ENCODE results near the gene CCDC60.

The CCDC60 gene

GRCh38 chr12:119334430-119335170 is at the start of gene CCDC60:
TSS of gene CCDC60 (plus strand) at chr12:119334729. CDS start at chr12:119335177, 448 bp downstream.
- H3K9me3 ChIP-seq (ENCODE audit: insufficient read depth, low read length): no peaks in the 10 kb centered on the region
- no peak within 1 kb of the TSS for H3K9ac ChIP-seq (ENCODE audit: low read length)
- H3K27ac ChIP-seq (ENCODE audit: low read length): no peak within 1 kb of the TSS
- no peaks in the 10 kb centered on the region for H4K20me1 ChIP-seq (ENCODE audit: insufficient read depth, low read length)
- no peaks in the 10 kb centered on the region for H3K79me2 ChIP-seq (ENCODE audit: low read length)
- H3K36me3 ChIP-seq (replicated peaks; ENCODE audit: low read depth, low read length): no peaks in the 10 kb centered on the region
- H3K4me3 ChIP-seq (ENCODE audit: low read length): no peak within 1 kb of the TSS
- no peaks in the 10 kb centered on the region for H3K4me1 ChIP-seq (ENCODE audit: low read length)
- H3K27me3 ChIP-seq (ENCODE audit: low read depth, low read length): no peaks in the 10 kb centered on the region
- TF ChIP-seq EZH2phosphoT487 (IDR thresholded peaks at IDR 0.05; ENCODE audit: low read depth) (no peak), CTCF (IDR thresholded peaks at IDR 0.05; ENCODE audit: low read depth, low read length) (no peak)
- H3K4me2 ChIP-seq (ENCODE audit: low read length): no peak within 1 kb of the TSS
- no peak within 1 kb of the TSS for H2AFZ ChIP-seq (ENCODE audit: low read depth, low read length)

GRCh38 chr12:119288576-119288975 is 46.0 kb upstream of the CCDC60 start:
- no peak overlapping the region for H3K4me2 ChIP-seq (ENCODE audit: low read length)
- H3K36me3 ChIP-seq (replicated peaks; ENCODE audit: low read depth, low read length): no peaks in the 10 kb centered on the region
- no peaks in the 10 kb centered on the region for H3K9me3 ChIP-seq (ENCODE audit: insufficient read depth, low read length)
- no peaks in the 10 kb centered on the region for H4K20me1 ChIP-seq (ENCODE audit: insufficient read depth, low read length)
- H2AFZ ChIP-seq (ENCODE audit: low read depth, low read length): no peak overlapping the region
- H3K4me3 ChIP-seq (ENCODE audit: low read length): no peak overlapping the region
- H3K4me1 ChIP-seq (ENCODE audit: low read length): no peaks in the 10 kb centered on the region
- no peak overlapping the region for H3K9ac ChIP-seq (ENCODE audit: low read length)
- no peaks in the 10 kb centered on the region for H3K79me2 ChIP-seq (ENCODE audit: low read length)
- H3K27me3 ChIP-seq (ENCODE audit: low read depth, low read length): no peaks in the 10 kb centered on the region
- TF ChIP-seq CTCF (IDR thresholded peaks at IDR 0.05; ENCODE audit: low read depth, low read length) (no peak), EZH2phosphoT487 (IDR thresholded peaks at IDR 0.05; ENCODE audit: low read depth) (no peak)
- H3K27ac ChIP-seq (ENCODE audit: low read length): no peak overlapping the region

- Histone ChIP-seq H3K79me2 (ENCODE audit: low read length) (no peaks in the 10 kb centered on the region), H3K27me3 (ENCODE audit: low read depth, low read length) (no peaks in the 10 kb centered on the region), H3K9ac (ENCODE audit: low read length) (no peak overlapping the region), H3K4me2 (ENCODE audit: low read length) (no peak overlapping the region), H3K9me3 (ENCODE audit: insufficient read depth, low read length) (no peaks in the 10 kb centered on the region), H3K4me3 (ENCODE audit: low read length) (no peak overlapping the region), H3K4me1 (ENCODE audit: low read length) (no peaks in the 10 kb centered on the region), H3K27ac (ENCODE audit: low read length) (no peak overlapping the region), H2AFZ (ENCODE audit: low read depth, low read length) (no peak overlapping the region), H3K36me3 (replicated peaks; ENCODE audit: low read depth, low read length) (no peaks in the 10 kb centered on the region), H4K20me1 (ENCODE audit: insufficient read depth, low read length) (no peaks in the 10 kb centered on the region)
- TF ChIP-seq EZH2phosphoT487 (IDR thresholded peaks at IDR 0.05; ENCODE audit: low read depth) (no peak), CTCF (IDR thresholded peaks at IDR 0.05; ENCODE audit: low read depth, low read length) (no peak)
These were observed 41.5 kb upstream of the CCDC60 start for GRCh38 chr12:119292893-119293630.

GRCh38 chr12:119294211-119294610 is 40.3 kb upstream of the CCDC60 start:
- Histone ChIP-seq H3K4me2 (ENCODE audit: low read length) (no peak overlapping the region), H3K27ac (ENCODE audit: low read length) (no peak overlapping the region), H3K9me3 (ENCODE audit: insufficient read depth, low read length) (no peaks in the 10 kb centered on the region), H3K79me2 (ENCODE audit: low read length) (no peaks in the 10 kb centered on the region), H3K36me3 (replicated peaks; ENCODE audit: low read depth, low read length) (no peaks in the 10 kb centered on the region), H2AFZ (ENCODE audit: low read depth, low read length) (no peak overlapping the region), H3K4me1 (ENCODE audit: low read length) (no peaks in the 10 kb centered on the region), H4K20me1 (ENCODE audit: insufficient read depth, low read length) (no peaks in the 10 kb centered on the region), H3K9ac (ENCODE audit: low read length) (no peak overlapping the region), H3K4me3 (ENCODE audit: low read length) (no peak overlapping the region), H3K27me3 (ENCODE audit: low read depth, low read length) (no peaks in the 10 kb centered on the region)
- TF ChIP-seq EZH2phosphoT487 (IDR thresholded peaks at IDR 0.05; ENCODE audit: low read depth) (no peak), CTCF (IDR thresholded peaks at IDR 0.05; ENCODE audit: low read depth, low read length) (no peak)
